ENCODE measurements around the gene HSD17B12. TPM values are rescaled to one million over a fixed set of nuclear protein-coding genes. Genes with fewer than 3 reads are reported as not detected.
"Not testable (repeated sequence)": the region's sequence is repeated elsewhere in the genome, so short reads cannot be mapped to it uniquely, and the experiment has no call there.

Gene HSD17B12
- total and polyA plus RNA-seq, 2 experiments from 2014 or later = 128 to 168 TPM

- TF ChIP-seq ZNF462 (CRISPR knock-in tag; IDR thresholded peaks at IDR 0.05) (no peak), CREB1 (CRISPR knock-in tag; IDR thresholded peaks at IDR 0.05; ENCODE audit: low read depth) (no peak), ETS1 (IDR thresholded peaks at IDR 0.05) (no peak), POLR2AphosphoS5 (IDR thresholded peaks at IDR 0.05; ENCODE audit: low read depth) (no peak), NANOG (IDR thresholded peaks at IDR 0.05; ENCODE audit: borderline replicate concordance) (no peak), CTCF (conservative IDR thresholded peaks at IDR 0.05; ENCODE audit: low read depth in 2 of 2) (no peak), EZH2 (IDR thresholded peaks at IDR 0.05; ENCODE audit: low read depth, unreplicated experiment) (no peak), ZNF331 (CRISPR knock-in tag; IDR thresholded peaks at IDR 0.05; ENCODE audit: low read depth) (no peak), EZH2phosphoT487 (IDR thresholded peaks at IDR 0.05; ENCODE audit: unreplicated experiment) (no peak)
Measured at GRCh38 chr11:43664295-43664694, 16.2 kb upstream of the HSD17B12 start (continued).

- not testable (repeated sequence) for H3F3A ChIP-seq (replicated peaks; ENCODE audit: low read depth); H3K36me3 Mint-ChIP-seq (ENCODE audit: low read depth); H3K27me3 Mint-ChIP-seq (ENCODE audit: insufficient read depth, low read depth, poor library complexity); H3K9me3 Mint-ChIP-seq; H3K27me3 ChIP-seq (ENCODE audit: insufficient read depth); H3K4me3 ChIP-seq; H3K4me1 Mint-ChIP-seq; H3K4me2 ChIP-seq; H3K36me3 ChIP-seq (ENCODE audit: insufficient read depth); H4K20me1 ChIP-seq (replicated peaks; ENCODE audit: insufficient read depth); H3K27ac ChIP-seq (ENCODE audit: low read depth); H3K4me3 Mint-ChIP-seq; H3K79me2 ChIP-seq (replicated peaks; ENCODE audit: insufficient read depth); DNase-seq (ENCODE audit: low spot score); ATAC-seq; H3K4me1 ChIP-seq (ENCODE audit: insufficient read depth); H2AFZ ChIP-seq; H3K9me2 ChIP-seq (ENCODE audit: insufficient read depth); H3K27ac Mint-ChIP-seq
Measured at GRCh38 chr11:43671284-43671683, 9.3 kb upstream of the HSD17B12 start.

Data from GM23338 (cell line).